GM21367 (cell line): ENCODE results near the gene AGAP9.
A peak's percentile ranks its signal among the peaks of the same experiment; 100 is the strongest.
"Not testable (repeated sequence)": the region's sequence is repeated elsewhere in the genome, so short reads cannot be mapped to it uniquely, and the experiment has no call there.

Experiments
- ATAC-seq: cut with Tn5 transposase; IDR thresholded peaks from one replicate; pipeline ENCODE4 v1.9.1; 2021; ENCODE audit not compliant: unreplicated experiment

AGAP9 gene

DNA sequence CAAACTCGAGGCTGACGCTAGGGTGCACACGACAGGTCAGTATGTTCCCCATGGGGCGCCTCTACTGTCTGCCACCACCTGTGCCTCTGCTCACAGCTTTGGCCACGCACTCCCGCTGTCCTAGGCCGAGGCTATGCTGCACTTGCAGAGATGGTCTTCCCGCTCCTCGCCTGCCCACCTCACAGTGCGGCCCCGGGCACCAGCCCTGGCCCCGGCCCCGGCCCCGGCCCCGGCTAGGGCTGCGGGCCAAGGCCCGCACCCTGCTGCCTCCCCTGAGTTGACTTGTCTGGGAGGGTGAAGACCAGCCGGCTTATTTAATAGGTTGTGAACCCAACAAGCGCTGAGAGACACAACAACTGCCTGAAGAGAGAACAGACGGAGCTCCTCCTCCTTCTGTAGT is at the start of gene AGAP9:
AGAP9 (minus strand) TSS at position 164 of the 400 bp plus-strand sequence; CDS start at position 52, 112 bp downstream.
- not testable (repeated sequence) for ATAC-seq

DNA sequence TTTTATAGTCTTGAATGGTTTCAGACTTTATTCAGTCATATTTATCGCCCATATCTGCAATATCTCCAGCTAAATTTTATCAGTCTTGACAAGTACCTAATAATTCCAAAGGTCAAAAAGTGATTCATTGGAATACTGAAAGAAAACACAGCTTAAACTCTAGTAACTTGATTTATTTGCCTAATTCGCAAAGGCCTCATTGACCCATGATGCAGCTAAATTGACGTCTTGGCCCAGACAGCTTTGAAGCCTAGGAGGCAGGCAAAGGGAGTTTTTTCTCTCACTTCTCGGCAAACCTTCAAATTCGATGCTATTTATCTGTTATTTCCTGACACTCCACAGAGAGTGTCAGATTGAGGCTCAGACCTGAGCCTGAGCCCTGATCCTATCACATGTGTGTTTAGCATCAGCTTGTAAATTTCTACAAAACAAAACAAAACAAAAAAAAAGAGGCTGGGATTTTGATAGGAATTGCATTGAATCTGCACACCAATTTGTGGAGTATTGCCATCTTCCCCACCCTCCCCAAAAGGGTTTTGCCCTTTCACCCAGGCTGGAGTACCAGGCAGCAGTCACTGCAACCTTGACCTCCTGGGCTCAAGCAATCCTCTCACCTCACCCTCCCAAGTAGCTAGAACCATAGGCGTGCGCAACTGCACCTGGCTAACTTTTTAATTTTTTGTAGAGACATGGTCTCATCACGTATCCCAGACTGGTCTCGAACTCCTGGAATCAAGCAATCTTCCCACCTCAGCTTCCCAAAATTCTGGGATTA is 47.9 kb upstream of the AGAP9 start:
- not testable (repeated sequence) for ATAC-seq

DNA sequence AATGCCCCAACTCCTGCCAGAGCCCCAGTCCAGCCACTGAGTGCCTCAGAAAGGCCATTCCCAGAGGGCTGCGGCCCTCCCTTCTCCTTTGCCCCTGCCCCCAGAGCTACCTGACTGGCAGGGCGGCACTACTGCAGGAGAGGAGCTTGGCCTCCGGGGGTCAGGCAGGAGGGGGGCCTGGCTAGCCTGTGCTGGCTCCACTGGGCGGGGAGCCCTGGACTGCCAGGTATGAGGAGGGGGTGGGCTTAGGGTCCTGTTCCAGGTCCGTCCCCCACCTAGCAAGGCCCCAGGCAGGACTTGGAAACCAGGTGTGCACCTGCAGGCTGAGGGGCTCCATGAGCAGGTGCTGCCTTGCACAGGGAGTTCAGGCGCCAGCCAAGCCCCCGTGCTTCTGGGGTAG is 43.3 kb upstream of the AGAP9 start:
- ATAC-seq = not testable (repeated sequence)

DNA sequence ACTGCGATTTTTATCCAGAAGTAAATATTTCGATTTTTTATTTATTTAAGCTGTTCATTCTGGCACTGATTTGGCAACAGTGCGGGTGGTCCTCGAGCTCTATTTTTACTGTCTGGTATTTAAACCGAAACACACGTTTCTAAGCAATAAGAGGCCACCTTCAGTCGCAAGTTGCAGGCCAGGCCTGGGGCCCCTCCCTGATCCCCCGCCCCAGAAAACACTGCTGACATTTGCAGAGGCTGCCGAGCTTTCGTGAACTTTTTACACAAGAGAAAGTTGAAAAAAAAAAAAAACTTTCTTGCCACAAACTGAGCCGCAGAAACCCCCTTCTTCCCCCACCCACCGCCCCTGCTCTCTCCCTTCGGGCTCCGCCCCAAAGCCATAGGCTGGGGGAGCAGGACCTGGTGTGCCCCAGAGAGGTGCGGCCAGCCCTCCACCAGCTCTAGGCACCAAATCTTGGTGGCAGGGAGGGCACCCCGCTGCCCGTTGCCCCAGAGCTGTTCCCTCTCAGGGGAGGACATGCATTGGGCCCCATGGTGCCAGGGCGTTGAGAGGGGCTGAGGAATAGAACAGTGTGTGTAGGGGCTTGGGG is 42.8 kb upstream of the AGAP9 start:
- not testable (repeated sequence) for ATAC-seq

DNA sequence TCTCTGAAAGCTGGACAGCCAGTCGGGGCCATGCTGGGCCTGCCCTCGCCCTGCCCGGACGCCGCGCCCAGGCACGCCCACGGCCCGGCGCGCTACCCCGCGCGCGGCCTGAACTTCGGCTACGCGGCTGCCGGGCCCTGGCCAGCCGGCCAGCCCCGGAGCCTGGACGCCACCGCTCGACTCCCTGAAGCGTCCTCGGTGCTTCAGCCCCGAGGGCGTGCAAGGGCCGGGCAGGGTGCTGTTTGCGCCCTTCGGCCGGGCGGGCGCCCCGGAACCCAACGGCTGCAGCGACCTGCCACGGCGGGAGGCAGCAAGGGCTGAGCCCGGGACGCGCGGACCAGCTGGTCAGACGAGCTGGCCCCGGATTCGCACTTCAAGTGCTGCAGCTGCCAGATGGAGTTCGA is 42.1 kb upstream of the AGAP9 start:
- not testable (repeated sequence) for ATAC-seq

DNA sequence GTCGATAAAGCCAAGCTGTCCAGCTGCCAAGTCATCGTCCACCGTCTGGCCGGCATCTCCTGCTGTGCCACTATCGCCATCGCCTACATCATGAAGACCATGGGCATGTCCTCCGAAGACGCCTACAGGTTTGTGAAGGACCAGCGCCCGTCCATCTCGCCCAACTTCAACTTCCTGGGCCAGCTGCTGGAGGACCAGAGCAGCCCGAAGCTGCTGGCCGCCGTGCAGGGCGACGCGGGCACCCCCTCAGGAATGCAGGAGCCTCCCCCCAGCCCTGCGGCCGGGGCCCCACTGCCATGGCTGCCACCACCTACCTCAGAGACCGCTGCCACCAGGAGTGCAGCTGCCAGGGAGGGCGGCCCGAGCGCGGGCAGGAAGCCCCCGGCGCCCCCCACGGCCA is 41.5 kb upstream of the AGAP9 start:
- not testable (repeated sequence) for ATAC-seq

DNA sequence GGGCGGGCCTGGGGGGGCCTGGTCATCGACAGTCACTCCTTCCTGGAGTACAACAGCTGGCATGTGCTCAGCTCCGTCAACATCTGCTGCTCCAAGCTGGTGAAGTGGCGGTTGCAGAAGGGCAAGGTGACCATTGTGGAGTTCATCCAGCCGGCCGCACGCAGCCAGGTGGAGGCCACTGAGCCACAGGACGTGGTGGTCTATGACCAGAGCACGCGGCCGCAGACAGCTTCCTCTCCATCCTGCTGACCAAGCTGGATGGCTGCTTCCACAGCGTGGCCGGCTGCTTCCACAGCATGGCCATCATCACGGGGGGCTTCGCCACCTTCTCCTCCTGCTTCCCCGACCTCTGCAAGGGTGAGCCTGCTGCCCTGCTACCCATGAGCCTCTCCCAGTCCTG is 40.9 kb upstream of the AGAP9 start:
- ATAC-seq = not testable (repeated sequence)

DNA sequence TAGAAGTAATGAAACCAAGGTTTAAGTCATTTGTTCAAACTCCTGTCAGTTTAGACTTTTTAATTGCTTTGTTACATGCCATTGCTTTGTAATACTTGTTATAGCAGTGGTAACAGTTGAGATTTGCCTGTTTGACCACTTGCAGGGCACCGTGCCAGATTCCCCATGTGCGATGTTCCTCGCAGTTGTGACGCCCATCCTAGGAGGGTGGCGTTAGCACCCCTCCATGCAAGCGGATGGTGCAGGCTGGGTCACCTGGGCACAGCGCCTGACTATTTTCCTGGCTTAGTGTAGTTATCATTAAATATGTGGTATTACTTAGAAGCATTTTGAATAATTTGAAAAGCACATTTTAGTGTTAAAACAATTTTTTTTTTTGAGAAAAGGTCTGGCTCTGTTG is 37.0 kb upstream of the AGAP9 start:
- ATAC-seq = not testable (repeated sequence)

DNA sequence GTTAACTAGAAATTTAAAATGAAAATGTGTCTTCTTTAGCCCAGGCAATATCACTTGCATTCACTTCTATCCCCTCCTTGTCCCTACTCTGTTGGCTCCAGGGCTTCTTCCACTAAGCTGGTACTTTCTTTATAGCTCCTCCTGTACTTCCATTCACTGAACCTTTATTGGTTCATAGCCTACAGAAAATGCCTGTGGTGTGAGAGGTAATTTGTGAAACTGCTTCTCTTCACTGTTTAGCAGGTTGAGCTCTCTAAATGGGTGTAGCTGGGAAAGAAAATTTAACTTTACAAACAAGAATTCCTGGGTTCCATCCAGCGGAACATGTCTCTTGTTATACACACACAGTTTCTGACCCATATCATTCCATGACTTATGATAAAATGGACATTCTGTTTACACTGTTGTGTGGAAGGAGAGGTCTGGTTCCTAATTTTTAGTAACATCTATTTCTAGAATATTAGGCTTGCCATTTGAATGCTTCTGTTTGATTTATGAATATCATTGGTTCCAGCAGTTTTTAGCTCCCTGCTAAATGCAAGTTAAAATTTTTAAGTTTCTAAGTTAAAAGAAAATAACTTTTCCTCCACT is 36.4 kb upstream of the AGAP9 start:
- not testable (repeated sequence) for ATAC-seq

DNA sequence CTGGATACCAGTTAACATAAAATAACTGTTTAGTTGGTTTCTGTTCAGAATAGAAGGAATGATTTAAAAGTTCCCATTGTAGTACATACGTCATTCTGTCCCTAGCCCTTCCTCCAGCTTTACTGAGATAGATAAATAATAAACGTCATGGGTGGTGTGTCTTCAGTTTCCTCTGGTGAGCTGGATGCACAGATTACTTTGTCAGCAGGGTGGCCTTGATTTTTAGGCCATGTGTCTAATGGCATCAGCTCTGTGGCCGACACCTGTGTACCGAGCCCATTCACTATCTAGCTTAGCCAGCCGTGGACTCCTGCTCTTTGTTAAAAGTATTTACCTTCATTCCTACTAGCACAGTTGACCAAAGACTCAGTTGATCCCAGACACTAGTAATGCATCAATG is 34.7 kb upstream of the AGAP9 start:
- not testable (repeated sequence) for ATAC-seq

DNA sequence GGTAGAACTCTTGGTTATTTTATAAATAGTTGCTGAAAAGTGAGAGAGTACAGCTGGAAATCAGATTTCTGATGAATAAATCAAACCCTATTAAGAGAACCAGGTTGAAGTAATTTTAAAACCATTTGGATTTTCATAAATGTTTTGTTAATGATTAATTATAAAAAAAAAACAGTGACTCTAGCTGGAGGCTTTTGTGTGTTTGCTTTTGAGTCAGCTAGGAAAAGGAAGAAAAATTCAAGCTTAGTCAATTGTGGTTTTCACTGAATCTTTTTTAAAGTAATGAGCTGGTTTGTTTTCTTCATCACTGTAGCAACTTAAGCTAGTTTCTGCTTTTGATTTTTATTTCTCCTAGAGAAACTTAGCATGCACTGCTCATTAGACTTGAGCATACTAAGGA is 34.2 kb upstream of the AGAP9 start:
- ATAC-seq = not testable (repeated sequence)

DNA sequence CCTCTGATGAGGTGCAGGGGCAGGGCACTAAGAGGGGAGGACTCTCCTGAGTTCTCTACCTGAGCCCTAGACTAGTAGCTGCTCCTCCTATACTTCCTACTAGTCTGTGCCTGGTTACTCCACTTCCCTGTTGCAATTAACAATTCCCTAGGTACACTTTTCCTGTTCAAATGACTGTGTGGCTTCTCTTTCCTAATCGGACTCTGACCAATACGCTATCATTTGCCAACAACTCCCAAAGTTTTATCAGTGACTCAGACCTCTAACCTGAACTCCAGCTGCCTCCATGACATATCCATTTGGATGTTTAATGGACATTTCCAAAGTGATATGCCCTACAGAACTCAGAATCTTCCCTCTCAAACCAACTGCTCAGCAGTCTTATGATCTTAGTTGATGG is 31.9 kb upstream of the AGAP9 start:
- ATAC-seq = not testable (repeated sequence)

DNA sequence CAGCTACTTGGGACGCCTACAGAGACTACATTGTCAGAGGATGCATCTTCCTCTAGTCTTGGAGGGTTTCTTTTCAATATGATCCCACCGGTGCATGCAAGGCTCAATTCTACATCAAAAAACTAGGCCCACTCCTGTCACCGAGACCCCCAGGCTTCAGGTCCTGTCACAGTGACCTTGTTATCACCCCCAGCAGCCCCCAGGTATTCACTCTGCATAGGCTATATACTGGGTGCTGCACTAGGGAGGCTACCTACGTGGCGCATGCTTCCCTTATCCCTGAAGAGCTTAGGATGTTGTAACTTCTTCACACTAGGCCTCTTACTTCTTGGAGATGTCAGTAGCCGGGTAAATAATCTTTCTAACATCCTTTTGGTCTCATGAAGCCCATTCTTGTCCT is 31.1 kb upstream of the AGAP9 start:
- ATAC-seq = not testable (repeated sequence)

DNA sequence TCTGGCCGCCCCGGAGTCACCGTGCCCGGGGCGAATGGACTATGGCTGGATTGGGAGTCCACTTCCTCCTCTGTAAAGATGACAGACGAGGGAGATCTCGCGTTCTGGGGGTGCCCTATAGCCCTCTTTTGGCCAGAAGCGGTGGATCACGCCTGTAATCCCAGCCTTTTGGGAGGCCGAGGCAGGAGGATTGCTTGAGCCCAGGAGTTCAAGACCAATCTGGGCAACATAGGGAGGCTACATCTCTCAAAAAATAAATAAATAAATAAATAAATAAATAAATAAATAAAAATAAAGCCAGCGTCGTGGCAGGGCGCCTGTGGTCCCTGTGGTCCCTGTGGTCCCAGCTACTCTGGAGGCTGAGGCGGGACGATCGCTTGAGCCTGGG is 30.4 kb upstream of the AGAP9 start:
- not testable (repeated sequence) for ATAC-seq

DNA sequence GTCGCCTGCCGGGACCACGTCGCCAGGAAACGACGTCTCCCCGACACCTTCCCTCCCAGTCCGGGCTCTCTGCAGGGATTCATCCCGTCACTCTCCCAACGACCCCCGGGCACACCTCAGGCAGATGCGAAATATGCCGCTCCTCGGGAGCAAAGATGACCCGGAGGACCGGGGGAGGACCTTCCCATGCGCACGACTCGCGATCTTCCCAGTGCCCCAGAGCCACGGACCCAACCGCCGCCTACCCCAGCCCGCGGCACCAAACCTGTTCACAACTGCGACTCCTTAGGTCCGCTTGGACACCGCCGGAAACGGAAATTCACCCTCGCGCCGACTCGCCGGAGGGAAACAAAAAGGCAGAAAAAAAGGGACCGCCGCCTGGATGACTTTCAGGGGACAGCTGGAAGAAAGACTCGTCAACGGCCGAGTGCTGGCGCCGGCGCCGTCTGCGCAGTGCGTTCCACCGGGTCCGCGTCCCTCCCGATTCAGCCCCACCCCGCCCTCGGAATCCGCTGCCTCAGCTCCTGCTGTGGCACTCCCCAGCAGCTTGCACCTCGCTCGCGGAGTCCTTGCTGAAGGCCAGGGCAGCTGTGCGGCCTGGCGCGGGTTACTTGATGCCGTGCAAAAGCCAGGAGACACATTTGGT is 29.9 kb upstream of the AGAP9 start:
- peak; percentile 87 for ATAC-seq

DNA sequence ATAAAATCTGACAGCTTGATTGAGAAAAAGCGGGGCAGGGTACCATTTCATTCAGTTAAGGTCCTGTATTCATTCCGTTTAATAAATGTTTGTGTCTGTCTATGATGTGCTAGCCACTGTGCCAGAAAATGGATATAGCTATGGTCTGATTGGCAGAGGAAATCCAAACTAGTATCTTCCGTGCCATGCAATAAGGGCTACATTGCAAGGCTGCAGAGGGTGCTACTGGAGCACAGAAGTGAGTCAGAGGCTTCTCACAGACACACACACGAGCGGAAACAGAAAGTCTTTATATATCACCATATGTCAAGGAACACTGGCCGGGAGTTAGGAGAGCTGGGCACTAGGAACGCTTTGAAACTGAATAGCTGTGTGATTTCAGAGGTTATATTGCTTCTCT is 29.3 kb upstream of the AGAP9 start:
- peak; percentile 41 for ATAC-seq

DNA sequence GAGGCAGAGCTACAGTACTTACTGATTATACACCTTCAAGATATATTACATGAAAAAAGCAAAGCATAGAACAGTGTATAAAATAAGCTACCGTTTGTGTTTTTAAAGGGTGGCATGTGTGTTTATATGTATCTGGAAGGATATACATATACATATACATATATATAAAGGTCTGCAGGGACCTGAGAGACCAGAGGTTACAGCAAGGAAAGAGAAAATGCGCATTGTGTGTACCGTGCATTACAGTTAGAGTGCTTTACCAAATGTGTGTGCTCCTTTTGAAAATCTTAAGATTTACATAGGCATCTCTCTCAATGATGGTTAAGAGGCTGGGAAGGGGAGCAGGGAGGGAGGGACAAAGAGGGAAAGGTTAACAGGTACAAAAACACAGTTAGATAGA is 23.8 kb upstream of the AGAP9 start:
- ATAC-seq = not testable (repeated sequence)

DNA sequence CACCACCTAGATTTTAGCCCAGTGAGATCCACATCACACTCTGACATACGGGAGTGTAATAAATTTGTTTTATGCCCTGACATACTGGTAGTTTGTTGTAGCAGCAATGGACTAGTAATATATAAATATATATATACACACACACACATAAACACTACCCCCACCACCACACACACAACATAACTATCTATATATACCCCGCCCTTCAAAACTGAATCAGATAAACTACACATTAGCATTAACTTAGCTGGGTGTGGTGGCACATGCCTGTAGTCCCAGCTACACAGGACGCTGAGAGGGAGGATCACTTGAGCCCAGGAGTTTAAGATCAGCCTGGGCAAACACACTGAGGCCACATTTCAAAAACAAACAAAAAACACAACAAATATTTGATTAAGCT is 13.0 kb upstream of the AGAP9 start:
- ATAC-seq = not testable (repeated sequence)

DNA sequence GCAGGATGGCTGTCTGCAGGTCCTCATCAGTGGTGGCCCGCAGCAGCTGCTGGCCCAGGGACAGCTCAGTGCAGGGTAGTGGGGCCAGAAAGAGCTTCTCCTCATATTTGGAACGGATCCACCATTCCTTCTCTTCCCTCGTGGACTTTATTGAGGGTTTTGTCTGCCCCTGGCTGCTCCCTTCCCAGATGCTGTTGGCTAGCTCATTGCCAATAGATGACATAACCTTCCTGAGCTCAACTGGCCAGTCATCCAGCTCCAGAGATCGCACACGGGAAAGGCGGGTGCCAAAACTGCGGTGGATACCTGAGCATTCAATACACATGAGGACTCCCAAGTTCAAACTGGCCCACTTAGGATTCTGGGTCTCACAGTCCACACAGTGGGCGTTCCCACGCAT is 21.1 kb downstream of the AGAP9 start:
- not testable (repeated sequence) for ATAC-seq

DNA sequence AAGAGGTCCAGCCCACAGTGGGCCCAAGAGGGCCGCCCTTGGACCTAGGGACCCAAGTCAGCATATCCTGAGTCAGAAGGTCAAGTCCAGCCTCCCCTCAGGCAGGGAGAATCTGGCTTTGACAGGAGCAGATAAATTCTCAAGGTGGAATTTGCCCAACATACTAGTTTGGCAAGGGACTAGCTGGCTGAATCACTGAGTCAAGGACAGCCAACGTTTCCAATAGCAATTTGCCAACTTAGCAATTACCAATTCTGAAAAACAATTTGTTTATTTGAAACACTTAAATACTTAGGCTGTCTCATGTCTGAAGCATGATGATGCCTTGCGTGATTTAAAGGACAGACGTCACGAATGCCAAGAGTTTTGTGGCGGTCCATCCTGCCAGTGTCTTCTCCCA is 29.2 kb downstream of the AGAP9 start:
- not testable (repeated sequence) for ATAC-seq

DNA sequence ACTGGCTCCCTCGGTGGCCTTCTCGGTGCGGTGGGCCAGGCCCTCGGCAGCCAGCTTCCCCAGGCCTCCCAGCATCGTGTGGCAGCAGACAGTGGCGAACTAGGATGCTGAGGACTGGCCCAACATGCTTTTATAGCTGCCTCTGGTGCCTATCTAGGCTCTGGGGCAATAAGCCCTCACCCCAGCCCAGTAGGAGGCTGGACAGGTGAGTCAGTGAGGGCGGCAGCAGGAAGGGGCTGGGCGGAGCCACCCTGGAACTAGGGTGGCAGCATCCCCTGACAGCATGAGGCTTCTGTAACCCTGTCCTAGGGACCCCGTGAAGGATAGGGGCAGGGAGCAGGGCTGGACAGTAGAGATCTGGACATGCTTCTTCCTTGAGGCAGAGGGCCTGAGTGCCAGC is 31.8 kb downstream of the AGAP9 start, which contains the start of gene FAM25G:
FAM25G (minus strand) TSS at position 101 of the 400 bp plus-strand sequence; CDS start at position 75, 26 bp downstream.
- not testable (repeated sequence) for ATAC-seq
